ENCODE results near the gene TBX3.

The TBX3 gene

DNA sequence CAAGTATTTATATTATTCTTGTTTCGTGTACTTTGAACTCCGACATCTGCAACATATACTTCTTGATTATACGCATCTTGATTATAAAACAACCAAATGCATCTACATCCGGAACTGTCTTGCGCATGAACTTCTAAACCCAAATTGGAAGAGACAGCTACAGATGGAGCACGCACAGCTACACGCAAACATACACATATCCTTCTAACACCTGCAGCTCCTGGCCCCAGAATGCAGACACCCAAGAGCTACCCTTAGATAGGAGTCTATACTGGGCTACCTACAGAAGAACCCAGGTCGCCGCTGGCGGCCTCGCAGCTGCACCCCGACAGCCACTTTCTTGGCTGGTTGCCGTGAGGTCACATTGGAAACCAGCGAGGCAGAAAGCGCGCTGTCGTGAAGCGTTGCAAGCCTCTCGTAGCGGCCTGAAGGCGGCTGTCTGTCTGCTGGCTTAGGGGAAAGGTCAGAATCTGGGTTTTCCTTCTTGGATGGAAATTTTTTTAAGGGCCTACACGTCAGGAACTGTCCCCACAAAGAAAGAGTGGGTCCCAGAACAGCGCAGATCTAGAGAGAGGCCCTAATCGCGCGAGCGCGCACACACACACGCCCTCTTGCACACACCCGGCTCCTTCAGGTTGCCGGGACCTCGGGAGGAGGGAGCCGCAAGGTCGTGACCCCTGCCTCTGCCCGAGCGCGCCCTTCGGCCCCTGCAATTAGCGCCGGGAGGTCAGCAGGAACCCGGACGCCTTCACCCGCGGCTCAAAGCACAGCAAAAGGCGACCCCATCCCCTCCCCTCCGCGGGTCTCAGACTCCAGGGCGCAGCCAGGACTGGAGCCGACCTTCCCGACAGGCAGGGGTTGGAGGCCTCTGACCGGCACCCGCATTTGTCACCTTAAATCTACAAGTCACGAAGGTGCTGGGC is 17.0 kb downstream of the TBX3 start:
- DNase-seq: no peak

DNA sequence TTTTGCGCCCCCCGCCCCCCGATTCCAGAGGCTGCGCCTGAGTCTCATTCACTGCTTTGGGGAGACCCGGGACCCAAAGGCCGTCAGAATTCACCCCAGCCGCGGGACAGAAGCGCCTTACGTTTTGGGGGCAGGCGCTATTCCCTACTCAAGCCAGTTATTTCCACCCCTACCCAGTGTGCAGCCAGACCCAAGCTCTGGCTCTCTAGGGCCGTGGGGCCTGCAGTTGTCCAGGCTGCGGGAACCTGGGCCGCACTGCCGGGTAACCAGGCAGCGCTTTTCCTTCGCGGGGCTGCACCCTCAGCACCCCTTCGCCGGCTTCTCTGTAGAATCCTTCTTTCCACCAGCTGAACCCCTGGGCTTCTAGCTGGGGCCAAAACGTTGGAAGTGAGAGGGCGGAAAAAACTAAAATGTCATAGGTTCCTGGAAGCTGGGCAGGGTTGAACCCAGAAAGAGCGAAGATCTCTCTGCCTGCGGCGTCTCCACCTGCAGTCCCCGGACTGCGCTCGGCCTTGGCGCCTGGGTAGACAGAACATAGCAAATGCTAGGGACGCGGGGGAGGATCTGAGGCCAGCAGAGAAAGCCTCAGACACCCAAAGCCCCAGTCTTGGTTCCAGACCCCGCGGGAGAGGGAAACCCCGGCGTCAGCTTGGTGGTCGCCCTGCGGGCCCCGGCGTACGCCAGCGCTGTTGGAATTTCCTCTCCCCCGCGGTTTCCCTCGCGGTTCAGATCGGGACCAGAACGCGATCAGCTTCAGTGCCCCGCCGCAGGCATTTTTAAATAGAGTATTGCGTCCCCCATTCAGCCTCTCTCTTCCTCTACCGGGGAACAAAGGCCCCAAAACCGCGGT is 18.3 kb downstream of the TBX3 start:
- DNase-seq: no peak

DNA sequence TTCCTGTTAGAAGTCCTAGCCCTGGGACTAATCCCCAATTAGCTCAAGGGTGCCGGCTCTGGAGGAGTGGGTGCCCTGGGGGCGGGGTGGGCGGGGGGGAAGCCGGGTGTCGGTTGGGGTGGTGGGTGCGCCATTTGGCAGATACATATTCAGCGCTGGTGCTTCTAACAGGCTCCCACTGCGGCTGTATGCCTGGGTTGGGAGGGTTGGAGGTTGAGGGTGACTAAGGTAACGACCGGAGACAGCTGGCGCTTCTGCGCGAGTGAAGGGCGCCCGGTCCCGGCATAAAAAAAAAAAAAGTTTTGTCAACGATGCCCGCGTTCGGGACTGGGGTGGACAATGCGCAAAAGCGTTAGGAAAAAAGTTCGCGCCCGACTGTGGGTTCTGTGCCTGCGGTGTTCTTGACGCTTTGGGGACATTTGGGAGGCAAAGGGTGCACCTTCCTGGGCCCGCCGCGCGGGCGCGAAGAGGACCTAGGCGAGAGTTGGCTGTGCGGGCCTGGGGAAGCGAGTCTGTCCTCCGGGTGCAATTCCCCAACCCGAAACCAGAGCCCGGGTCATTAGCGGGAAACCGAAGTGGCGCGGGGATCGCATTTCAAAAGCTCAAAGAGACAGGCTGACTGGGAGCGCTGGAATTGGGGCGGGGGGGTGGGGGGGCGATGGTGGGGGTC is 19.2 kb downstream of the TBX3 start:
- no peak for DNase-seq

DNA sequence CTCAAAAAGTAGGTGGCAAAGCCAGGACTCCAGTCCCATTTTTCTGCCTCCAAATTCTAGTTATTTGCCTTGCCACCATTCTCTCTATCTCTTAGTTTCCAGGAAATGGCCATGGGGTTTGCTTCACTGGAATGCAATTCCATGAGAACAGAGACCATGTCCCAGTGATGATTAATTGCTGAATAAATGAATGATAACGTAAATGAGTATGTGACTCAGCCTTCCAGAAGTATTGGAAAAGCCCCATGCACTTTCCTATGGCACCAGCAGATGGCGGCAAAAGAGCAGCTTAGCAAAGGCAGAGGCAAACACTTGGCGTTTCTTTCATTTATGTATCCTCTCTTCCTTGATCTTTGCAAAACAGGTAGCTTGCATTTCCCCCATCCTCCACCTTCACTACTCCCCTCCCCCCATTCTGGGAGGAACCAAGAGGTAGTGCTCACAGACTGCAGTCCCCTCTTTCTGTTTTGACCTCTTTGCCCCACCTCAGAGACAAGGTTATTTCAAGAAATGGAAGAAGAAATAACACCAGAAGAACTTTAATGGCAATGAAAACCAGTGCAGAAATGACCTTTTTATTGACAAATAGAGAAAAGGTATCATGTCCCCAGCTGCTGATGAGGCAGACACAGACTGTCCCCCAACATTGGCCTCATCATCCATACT is 21.3 kb downstream of the TBX3 start:
- DNase-seq: peak; percentile 77

DNA sequence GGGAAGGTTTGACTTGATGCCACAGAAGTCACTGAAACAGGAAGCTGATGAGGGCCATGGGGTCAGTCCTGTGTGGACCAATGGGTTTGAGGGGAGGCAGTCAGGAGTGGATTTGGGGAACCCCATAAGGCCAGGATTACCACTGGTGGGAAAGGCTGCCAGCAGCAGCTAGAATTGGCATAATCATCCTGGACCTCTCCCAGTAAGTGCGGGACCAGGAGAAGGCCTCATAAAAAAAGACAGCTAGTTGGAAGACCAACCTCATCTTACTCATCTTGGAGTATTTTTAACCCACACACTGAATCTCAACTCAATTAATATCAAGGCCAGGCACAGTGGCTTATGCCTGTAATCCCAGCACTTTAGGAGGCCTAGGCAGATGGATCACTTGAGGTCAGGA is 22.7 kb downstream of the TBX3 start:
- DNase-seq: no peak

DNA sequence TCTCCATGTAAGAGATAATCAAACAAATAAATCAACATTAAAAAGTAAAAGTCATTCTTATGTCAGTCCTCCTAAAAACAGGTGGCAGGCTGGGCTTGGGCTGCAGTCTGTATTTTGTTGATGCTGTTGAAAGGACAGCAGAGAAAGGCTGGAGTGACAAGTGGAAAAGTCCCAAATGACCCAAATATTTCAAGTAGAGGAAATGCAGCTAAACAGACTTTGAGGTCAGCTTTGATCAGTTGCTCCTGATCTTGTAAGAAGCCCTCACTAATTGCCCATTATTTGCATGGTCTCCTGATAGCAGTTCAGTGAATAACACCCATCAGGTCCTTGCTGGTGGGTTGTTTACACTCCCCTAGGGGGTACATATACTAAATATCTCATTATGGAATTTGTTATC is 24.9 kb downstream of the TBX3 start:
- no peak for DNase-seq

DNA sequence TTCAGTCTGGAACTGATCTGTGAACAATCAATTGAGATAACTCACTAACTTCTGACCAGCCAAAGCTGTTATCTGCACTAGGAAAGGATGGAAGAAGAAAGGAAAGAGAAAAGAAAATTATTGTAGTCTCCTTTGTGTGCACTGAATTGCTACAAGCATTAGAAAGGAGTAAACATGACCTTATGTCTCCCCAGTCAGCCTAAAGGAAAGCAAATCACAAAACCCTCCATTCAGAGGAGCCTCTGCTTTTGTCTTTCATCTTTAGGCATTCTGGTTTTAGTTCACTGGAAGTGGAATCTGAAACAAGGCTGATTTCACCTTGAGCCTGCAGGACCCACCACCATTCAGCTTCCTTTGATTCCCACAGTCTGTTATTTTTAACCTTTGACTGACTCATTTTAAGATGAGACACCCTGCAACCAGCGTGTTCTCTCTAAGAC is 26.0 kb downstream of the TBX3 start:
- no peak for DNase-seq

DNA sequence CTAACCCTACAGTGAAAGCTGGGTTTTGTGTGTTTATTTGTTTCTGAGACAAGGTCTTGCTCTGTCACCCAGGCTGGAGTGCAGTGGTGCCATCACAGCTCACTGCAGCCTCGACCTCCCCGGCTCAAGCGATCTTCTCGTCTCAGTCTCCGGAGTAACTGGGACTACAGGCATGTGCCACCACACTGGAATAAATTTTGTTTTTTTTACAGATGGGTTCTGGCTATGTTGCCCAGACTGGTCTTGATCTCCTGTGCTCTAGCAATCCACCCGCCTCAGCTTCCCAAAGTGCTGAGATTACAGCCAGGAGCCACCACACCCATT is 26.4 kb downstream of the TBX3 start:
- DNase-seq: no peak

DNA sequence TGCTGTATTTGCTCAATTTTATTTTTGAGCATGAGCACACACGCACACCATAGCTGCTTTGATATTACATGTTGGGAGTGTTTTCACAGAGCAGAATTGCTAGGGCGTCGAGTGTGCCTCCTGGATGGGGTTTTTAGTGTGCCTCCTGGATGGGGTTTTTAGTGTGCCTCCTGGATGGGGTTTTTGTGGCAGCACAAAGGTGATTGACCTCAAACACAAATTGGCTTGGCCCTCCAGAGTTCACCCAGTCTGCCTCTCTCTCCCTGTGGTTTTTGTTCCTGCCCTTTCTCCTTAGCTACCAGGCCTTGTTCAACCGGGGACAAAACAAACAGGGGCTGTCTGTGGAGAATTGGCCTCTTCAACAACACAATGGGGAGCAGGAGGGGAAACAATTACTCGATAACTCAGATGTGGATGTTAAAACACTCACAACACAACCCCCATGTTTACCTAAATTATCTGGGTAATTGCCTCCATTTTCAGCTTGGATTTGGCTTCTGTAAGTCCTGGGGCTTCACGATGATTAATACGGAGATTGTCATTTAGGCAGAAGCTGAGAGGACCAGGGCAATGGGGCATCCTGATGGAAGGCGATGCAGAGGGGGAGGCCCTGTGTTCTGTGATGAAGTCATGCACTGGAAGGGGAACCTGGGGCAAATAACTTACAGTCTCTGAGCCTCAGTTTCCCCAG is 26.9 kb downstream of the TBX3 start:
- DNase-seq: no peak

DNA sequence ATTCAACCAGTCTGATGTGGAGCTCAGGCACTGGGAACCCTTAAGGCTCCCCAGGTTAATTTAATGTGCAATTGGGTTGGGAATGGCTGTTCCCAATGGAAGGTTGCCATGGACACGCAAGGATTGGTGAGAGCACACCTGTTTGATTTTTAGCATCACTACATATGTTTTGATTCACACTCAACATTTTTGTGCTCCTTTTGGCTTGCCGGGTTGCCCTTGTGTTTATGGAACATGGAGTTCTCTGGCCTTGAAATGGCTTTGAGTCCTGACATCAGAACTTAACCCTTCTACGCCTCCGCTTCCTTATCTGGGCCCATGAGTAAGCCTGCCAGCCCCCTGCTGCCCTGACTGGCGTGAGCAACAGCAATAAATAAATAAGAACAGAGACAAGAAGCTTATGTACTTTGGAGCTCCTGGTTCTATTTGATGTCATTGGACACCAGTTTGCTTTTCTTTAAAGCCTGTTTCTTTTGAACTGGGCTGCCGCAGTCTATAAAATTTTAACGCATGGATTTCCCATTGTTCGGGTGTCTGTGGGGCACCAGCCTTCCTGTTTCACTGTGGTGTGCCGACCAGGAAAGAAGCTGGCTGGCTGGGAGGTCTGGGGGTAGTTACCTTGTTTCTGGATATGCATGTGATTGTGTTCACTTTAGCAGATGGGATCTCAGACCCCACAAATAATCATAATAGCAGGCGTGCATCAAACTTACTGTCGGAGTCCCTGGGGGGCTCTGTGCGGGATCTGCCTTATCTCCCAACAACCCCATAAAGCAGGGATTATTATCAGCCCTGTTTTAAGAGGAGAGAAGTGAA is 27.8 kb downstream of the TBX3 start:
- DNase-seq: no peak

DNA sequence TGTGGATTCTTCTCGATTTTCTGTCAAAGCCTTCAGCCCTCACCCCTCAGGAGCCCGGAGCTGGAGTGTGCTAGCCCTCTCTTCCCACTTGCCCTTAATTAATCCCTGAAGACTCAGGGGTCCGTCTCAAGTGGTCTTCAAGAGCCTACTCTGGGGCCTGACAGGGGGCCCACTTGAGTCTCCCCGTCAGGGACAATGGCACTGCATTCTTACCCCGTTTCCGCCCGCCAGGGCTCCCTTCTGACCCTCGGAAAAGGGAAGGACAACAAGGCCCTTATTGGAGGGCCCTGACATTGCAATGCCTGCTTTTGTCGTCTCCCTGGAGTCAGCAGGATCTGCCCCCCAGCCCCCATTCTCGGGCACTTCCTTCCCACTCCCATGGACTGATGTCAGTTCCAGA is 34.4 kb downstream of the TBX3 start:
- no peak for DNase-seq

DNA sequence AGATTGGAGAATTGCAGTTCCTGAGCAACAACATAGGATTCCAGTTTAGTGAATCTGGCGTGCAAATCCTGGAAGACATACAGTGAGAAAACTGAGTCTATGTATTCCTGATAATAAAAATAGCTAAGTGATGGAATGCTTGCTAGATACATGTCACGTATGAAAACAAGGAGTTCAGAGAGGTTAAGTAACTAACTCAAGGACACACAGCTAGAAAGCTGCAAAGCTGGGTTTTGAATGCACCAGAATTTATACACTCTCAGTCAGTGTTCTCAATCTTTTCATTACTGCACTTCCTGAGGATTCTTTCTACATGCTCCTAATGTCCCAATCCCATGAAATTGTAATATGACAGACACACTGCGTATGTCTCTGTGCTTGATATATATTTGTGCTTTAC is 35.3 kb downstream of the TBX3 start:
- DNase-seq: no peak

DNA sequence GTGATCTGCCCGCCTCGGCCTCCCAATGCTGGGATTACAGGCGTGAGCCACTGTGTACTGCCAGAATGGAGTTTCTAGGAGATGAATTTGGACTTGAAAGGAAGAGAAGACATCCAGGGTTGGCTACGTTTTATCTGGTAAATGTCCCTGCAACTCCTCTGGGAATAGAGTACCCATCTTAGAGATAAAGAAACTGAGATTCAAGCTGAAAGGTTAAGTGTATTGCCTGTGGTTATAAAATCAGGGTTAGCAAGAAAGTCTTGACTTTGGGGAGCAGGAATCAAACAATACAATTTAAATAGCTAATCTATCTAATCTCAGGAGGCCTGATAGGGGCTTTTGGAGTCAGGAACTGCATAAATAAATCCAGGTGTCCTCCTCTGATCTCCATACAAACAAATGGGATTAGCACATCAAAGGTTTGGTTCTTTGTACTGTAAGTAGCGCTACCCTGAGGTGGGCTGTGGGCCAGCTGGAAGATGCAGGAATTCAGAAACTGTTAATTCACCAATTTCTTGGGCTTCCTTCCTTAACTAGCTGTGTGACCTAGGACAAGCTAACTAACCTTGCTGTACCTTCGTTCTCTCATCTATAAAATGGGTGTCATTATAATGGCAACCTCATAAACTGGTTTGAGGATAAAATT is 45.1 kb downstream of the TBX3 start:
- no peak for DNase-seq

DNA sequence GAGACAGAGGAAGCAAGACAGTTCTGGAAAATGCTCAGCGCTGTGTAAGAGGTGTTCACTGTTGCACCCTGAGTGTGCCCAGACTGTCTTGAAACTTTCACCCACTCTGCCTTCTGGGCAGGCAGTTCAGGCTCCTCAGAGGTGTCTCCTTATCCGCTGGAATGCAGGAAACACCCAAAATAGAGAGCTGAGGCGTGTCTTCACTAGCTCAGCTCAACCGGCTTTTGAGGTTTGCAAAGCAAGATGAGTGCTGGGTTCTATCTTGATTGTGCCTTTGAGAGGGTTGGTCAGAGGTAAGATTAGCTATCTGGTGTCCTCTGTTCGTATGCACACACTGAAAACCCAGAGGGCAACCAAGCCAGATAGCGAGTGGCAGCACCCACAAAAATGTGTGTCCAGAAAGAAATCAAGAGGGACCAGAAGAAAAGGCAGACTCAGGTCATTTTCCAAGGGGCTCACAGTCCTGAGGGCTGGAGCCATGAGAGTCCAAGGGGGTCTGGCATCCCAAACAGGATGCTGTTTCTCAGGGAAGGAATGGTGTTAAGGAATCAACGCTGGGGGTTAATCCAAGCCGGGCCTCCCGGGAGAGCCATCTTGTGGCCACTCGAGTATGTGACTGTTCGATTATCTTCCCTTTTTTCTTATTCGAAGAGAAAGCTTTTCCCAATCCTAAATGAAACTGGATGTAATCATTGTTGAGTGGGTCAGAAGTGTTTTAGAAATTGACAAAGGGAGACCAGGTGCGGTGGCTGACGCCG is 47.1 kb downstream of the TBX3 start:
- DNase-seq: no peak

DNA sequence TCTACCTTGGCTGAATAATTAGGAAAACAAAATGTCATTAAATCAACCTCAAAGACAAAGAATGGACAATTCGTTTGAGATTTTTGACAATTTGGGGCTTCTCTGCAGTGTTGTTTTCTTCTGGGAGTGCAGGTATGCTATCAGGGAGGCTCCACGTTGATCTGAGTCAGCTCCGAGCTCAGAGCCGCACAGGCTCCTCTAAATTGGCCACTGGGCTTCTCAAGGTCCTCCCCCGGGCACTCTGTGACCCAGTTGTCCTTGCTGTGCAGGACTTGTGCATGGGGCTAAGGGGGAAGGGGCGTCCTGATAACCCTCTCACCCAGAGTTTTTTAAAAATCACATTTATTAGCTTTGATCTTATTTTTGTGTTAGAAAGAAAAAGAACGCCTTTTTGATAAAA is 52.7 kb downstream of the TBX3 start:
- DNase-seq: no peak

DNA sequence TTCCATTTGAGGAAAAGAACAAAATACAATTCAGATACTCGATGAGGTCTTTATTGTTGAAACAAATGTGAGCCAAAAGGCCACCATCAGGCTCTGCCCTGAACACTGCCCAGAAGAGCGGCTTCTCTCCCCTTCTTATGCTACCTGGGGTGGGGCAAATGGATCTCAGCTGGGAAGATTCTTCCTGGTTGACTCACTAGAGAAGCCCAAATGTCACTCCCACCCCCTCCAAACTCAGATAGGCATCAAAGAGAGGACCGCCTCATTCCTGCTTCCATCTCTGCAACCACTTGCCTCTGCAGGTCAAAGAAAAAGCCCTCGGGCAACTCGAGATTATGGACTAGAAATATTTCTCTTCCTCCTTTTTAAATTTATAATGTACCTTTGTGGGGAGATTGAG is 55.8 kb downstream of the TBX3 start:
- DNase-seq: no peak

DNA sequence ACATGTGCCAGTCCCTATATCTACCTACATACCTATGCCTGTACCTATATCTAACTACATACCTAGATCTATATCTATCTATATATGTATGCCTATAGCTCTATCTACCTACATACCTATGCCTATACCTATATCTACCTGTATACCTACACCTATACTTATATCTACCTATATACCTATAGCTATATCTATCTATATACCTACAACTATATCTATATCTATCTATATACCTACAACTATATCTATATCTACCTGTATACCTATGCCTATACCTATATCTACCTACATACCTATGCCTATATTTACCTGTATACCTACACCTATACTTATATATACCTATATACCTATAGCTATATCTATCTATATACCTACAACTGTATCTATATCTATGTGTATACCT is 56.6 kb downstream of the TBX3 start:
- no peak for DNase-seq

DNA sequence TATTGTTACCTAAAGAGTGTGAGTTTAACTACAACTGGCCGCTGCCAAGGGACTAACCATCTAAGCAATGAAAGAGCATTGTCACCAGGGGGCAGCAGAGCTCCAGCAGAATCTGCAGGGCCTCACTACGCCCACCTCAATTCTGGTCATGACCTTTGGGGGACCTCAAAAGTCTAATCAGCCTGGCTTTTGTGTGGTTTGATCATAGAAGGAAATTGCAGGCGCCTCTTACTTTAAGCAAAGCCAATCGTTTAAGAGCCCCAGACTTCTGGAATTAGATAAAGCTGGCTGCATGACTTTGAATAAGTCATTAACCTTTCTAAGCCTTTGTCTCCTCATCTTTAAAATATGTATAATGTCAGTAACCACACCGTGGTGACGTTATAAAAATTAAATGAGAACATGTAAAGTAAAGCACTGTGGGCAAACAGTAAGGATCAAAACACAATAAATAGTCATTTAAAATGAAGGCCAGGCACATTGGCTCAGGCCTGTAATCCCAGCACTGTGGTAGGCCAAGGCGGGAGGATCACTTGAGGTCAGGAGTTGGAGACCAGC is 58.6 kb downstream of the TBX3 start:
- peak; percentile 35 for DNase-seq

DNA sequence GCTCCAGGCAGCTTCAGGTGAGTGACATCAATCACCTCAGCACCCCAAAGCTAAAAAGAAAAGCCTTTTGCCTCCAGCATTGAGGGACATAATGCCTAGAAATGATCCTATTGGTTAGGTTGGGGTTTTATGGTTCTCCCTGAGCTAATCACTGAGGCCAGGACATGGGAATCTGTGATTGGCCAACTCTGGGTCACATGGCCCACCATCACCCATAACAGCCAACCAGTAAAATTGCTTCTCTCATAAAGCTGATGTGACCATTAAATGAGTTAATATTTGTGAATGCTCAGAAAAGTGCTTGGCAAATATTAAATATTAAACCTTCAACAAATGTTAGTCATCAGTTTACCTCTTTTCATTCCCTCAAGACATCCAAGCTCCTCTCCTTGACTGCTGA is 60.2 kb downstream of the TBX3 start:
- DNase-seq: no peak

Data from right hindlimb (tissue), 1 donor.